GM11168 (cell line): ENCODE measurements around the gene OR52K2.
"Not testable (repeated sequence)": the region's sequence is repeated elsewhere in the genome, so short reads cannot be mapped to it uniquely, and the experiment has no call there.

Experiments used
- in situ Hi-C: fragments of 300-500 bp; cut with MboI; formaldehyde crosslinking; loops from one replicate; pipeline ENCODE4 v1.12.0; 2022; ENCODE audit warnings: low sequenced_read_pairs; ENCODE audit not compliant: unreplicated experiment

The OR52K2 gene

GRCh38 chr11:4479644-4480043 is 30.5 kb downstream of the OR52K2 start:
- in situ Hi-C loops, result no loop called here

- in situ Hi-C loops, result no loop called here
Measured at GRCh38 chr11:4480577-4481239, 31.6 kb downstream of the OR52K2 start.

- in situ Hi-C loops, result no loop called here
Measured at GRCh38 chr11:4481240-4481582, 32.1 kb downstream of the OR52K2 start.

GRCh38 chr11:4482445-4482844 is 33.4 kb downstream of the OR52K2 start, which contains the start of gene OR52K1:
Gene OR52K1, plus strand, starts transcription at chr11:4482646. Its CDS starts 6,255 bp downstream, at chr11:4488901.
- in situ Hi-C loops, result no loop called here

- in situ Hi-C loops, result no loop called here
Measured at GRCh38 chr11:4484310-4484709, 35.2 kb downstream of the OR52K2 start.

GRCh38 chr11:4491405-4491804 is 42.3 kb downstream of the OR52K2 start:
- in situ Hi-C loops, result not testable (repeated sequence)

GRCh38 chr11:4491878-4492606 is 42.9 kb downstream of the OR52K2 start:
- in situ Hi-C loops, result no loop called here

GRCh38 chr11:4493480-4493818 is 44.4 kb downstream of the OR52K2 start:
- in situ Hi-C loops, result no loop called here

- in situ Hi-C loops, result no loop called here
Measured at GRCh38 chr11:4495487-4495886, 46.4 kb downstream of the OR52K2 start.

GRCh38 chr11:4495986-4496385 is 46.9 kb downstream of the OR52K2 start:
- in situ Hi-C loops, result no loop called here

GRCh38 chr11:4496557-4497248 is 47.6 kb downstream of the OR52K2 start:
- in situ Hi-C loops, result no loop called here
